SK-N-SH (cell line): ENCODE data around the gene XXYLT1. TPM values are rescaled to one million over a fixed set of nuclear protein-coding genes. Genes with fewer than 3 reads are reported as not detected.

Experiments
- CTCF ChIA-PET: fragments of 300-600, 350-600 bp; formaldehyde crosslinking; extraction: SDS; loops from one replicate; lab custom pipeline; 2021; lab: Yijun Ruan, JAX
- POLR2A ChIA-PET: fragments of 350-600 bp; sonication (Branson Sonifier 250); formaldehyde crosslinking; extraction: SDS; loops from one replicate; lab custom pipeline; 2020; ENCODE audit warnings: antibody characterized with exemption, inconsistent platforms; lab: Yijun Ruan, JAX
- DNase-seq: peaks from one replicate; pipeline ENCODE4 v3.0.0; 2012
- H2AFZ ChIP-seq: fragments of 200-600 bp; sonication (generic); 2 replicates; pipeline ENCODE4 v1.8.1; 2016; ENCODE audit warnings: antibody characterized with exemption, mild to moderate bottlenecking, low read depth
- H3F3A ChIP-seq: fragments of 200-600 bp; sonication (generic); replicated peaks from 2 replicates; pipeline ENCODE3; 2016; ENCODE audit warnings: antibody characterized with exemption, mild to moderate bottlenecking; ENCODE audit not compliant: insufficient read depth
- H3K27ac ChIP-seq, 2 experiments: fragments of 200-500 bp in 1 of 2; fragments of 200-600 bp in 1 of 2; sonication (Bioruptor generic) in 1 of 2; sonication (generic), shearing (Covaris generic) in 1 of 2; 2 replicates each; pipeline versions ENCODE4 v1.5.1 to v1.6.1; 2014 to 2016; ENCODE audit warnings: low read depth in 2 of 2, inconsistent platforms in 1 of 2, low read length in 1 of 2, mild to moderate bottlenecking in 1 of 2, mixed read lengths in 1 of 2
- H3K27me3 ChIP-seq: fragments of 200-600 bp; sonication (generic), shearing (Covaris generic); 2 replicates; pipeline ENCODE4 v1.6.1; 2016; ENCODE audit warnings: mixed run types; ENCODE audit not compliant: insufficient read depth
- H3K36me3 ChIP-seq, 2 experiments: fragments of 200-500 bp in 1 of 2; fragments of 200-600 bp in 1 of 2; sonication (Bioruptor generic) in 1 of 2; sonication (generic) in 1 of 2; replicated peaks in 1 of 2; 2 replicates each; pipeline versions ENCODE3 to v1.5.1; 2014 to 2016; ENCODE audit warnings: low read length in 1 of 2, mild to moderate bottlenecking in 1 of 2; ENCODE audit not compliant: insufficient read depth in 2 of 2, control insufficient read depth in 1 of 2
- H3K4me1 ChIP-seq, 2 experiments: fragments of 200-500 bp in 1 of 2; fragments of 200-600 bp in 1 of 2; sonication (Bioruptor generic) in 1 of 2; sonication (generic), shearing (Covaris generic) in 1 of 2; 2 replicates each; pipeline versions ENCODE4 v1.5.1 to v1.6.1; 2014 to 2016; ENCODE audit warnings: low read depth in 1 of 2, low read length in 1 of 2, mixed run types in 1 of 2; ENCODE audit not compliant: insufficient read depth in 2 of 2, control insufficient read depth in 1 of 2
- H3K4me2 ChIP-seq: fragments of 200-600 bp; sonication (generic), shearing (Covaris generic); 2 replicates; pipeline ENCODE4 v1.6.1; 2017; ENCODE audit warnings: mixed run types
- H3K4me3 ChIP-seq, 2 experiments: fragments of 200-500 bp in 1 of 2; fragments of 200-600 bp in 1 of 2; sonication (Bioruptor generic) in 1 of 2; sonication (generic), shearing (Covaris generic) in 1 of 2; 2 replicates each; pipeline versions ENCODE4 v1.5.1 to v1.8.1; 2014 to 2016; ENCODE audit warnings: low read depth in 2 of 2, inconsistent platforms in 1 of 2, low read length in 1 of 2, mild to moderate bottlenecking in 1 of 2, mixed read lengths in 1 of 2, moderate library complexity in 1 of 2
- H3K79me2 ChIP-seq: fragments of 200-600 bp; sonication (generic); 2 replicates; pipeline ENCODE4 v1.8.1; 2017; ENCODE audit warnings: mild to moderate bottlenecking; ENCODE audit not compliant: insufficient read depth
- H3K9ac ChIP-seq: fragments of 200-600 bp; sonication (generic); 2 replicates; pipeline ENCODE4 v1.6.1; 2017; ENCODE audit warnings: mixed run types
- H3K9me2 ChIP-seq: fragments of 200-600 bp; sonication (generic); 2 replicates; pipeline ENCODE4 v1.6.1; 2017; ENCODE audit warnings: mixed run types
- H3K9me3 ChIP-seq: fragments of 200-600 bp; sonication (generic); 2 replicates; pipeline ENCODE4 v1.6.1; 2017; ENCODE audit warnings: mixed run types, mild to moderate bottlenecking, moderate library complexity
- H4K20me1 ChIP-seq: fragments of 200-600 bp; sonication (generic); 2 replicates; pipeline ENCODE4 v1.6.1; 2017; ENCODE audit warnings: mild to moderate bottlenecking, mixed run types; ENCODE audit not compliant: insufficient read depth
- ELF1 ChIP-seq: IDR thresholded peaks from 2 replicates; pipeline ENCODE4 v1.4.0; 2012
- EP300 ChIP-seq, 2 experiments: IDR thresholded peaks; 2 replicates each; pipeline versions ENCODE4 v1.4.0 to v1.6.1; 2012; ENCODE audit warnings: borderline replicate concordance in 1 of 2, low read depth in 1 of 2, low read length in 1 of 2
- FOXM1 ChIP-seq: IDR thresholded peaks from 2 replicates; pipeline ENCODE4 v1.4.0; 2012; ENCODE audit warnings: low read depth, mild to moderate bottlenecking
- GATA2 ChIP-seq: sonication (generic); formaldehyde crosslinking; IDR thresholded peaks from 2 replicates; pipeline ENCODE4 v1.5.0; 2020; ENCODE audit warnings: mild to moderate bottlenecking, missing genetic modification reagents
- IRF3 ChIP-seq: fragments of 150-350 bp; IDR thresholded peaks from 2 replicates; pipeline ENCODE4 v1.6.1; 2016; ENCODE audit warnings: mild to moderate bottlenecking, low read depth, low read length
- JUND ChIP-seq: IDR thresholded peaks from 2 replicates; pipeline ENCODE4 v1.4.0; 2012
- MAX ChIP-seq: IDR thresholded peaks from 2 replicates; pipeline ENCODE4 v1.4.0; 2012; ENCODE audit warnings: low read depth
- MXI1 ChIP-seq: IDR thresholded peaks from 2 replicates; pipeline ENCODE4 v1.6.1; 2012; ENCODE audit warnings: mild to moderate bottlenecking, low read depth, low read length, improper control_type of control experiment
- NRF1 ChIP-seq: IDR thresholded peaks from 2 replicates; pipeline ENCODE4 v1.6.1; 2012; ENCODE audit warnings: low read depth, mild to moderate bottlenecking, low read length
- POLR2AphosphoS5 ChIP-seq: IDR thresholded peaks from 2 replicates; pipeline ENCODE4 v1.6.1; 2012; ENCODE audit warnings: low read depth, low read length
- RFX5 ChIP-seq: IDR thresholded peaks from 2 replicates; pipeline ENCODE4 v1.6.1; 2012; ENCODE audit warnings: mild to moderate bottlenecking, improper control_type of control experiment, low read length
- RXRA ChIP-seq: IDR thresholded peaks from 2 replicates; pipeline ENCODE4 v1.4.0; 2012; ENCODE audit warnings: low read depth, mild to moderate bottlenecking, borderline replicate concordance
- SMC3 ChIP-seq: IDR thresholded peaks from 2 replicates; pipeline ENCODE4 v1.6.1; 2012; ENCODE audit warnings: low read depth, low read length, improper control_type of control experiment
- TCF12 ChIP-seq: IDR thresholded peaks from 2 replicates; pipeline ENCODE4 v1.4.0; 2012
- TEAD4 ChIP-seq: IDR thresholded peaks from 2 replicates; pipeline ENCODE4 v1.4.0; 2012; ENCODE audit warnings: mild to moderate bottlenecking, borderline replicate concordance; ENCODE audit not compliant: insufficient read depth
- USF1 ChIP-seq: IDR thresholded peaks from 2 replicates; pipeline ENCODE4 v1.4.0; 2012; ENCODE audit warnings: low read depth, borderline replicate concordance
- WGBS: methylation state at CpG from one replicate; pipeline ENCODE4 v1.1.6; 2017; ENCODE audit warnings: low lambda C conversion rate; 5-methylcytosine and 5-hydroxymethylcytosine counted together
- polyA plus RNA-seq, 3 experiments: library from polyadenylated mRNA; depleted of rRNA; stranded (reverse); fragments of >200 nt; gene quantifications; 2 replicates each; pipeline ENCODE4 v1.2.3, GENCODE V29; 2012
- TF ChIP-seq, protein P1 (sequence below): IDR thresholded peaks from 2 replicates; pipeline ENCODE4 v1.4.0; 2012; ENCODE audit warnings: low read depth, borderline replicate concordance
- TF ChIP-seq, protein P2 (sequence below): fragments of 150-350 bp; IDR thresholded peaks from 2 replicates; pipeline ENCODE4 v1.6.1; 2017; ENCODE audit warnings: antibody characterized with exemption, low read length, low read depth, borderline replicate concordance

The XXYLT1 gene
- polyA plus RNA-seq, 1 of the 3 experiments (the other 2 are of a cell fraction): 22.6 TPM

- H3K27me3 ChIP-seq: no peaks in the 10 kb centered on the region
- peaks cover 4% of the 10 kb centered on the region for H3F3A ChIP-seq
- POLR2A ChIA-PET: no interaction called here
- no peak for TF ChIP-seq FOXM1
- TF ChIP-seq TCF12: no peak
- no peak for TF ChIP-seq EP300 (IDR thresholded peaks at IDR 0.05; ENCODE audit: borderline replicate concordance in 1 of 2, low read depth in 1 of 2, low read length in 1 of 2)
- TF ChIP-seq NRF1: no peak
- no peak for TF ChIP-seq GATA2 (CRISPR knock-in tag)
- TF ChIP-seq TEAD4: no peak
- no peak for TF ChIP-seq ELF1
- TF ChIP-seq RXRA: no peak
- peaks cover 34 to 93% of the 10 kb centered on the region in 2 experiments for H3K4me1 ChIP-seq
- WGBS: 100% methylated on average over 1 of the region's 13 CpGs
- H3K27ac ChIP-seq: peak overlapping the region in 1 of 2 experiments; percentile 85; a peak in 1 of 4 replicates
- no peak overlapping the region for H3K4me3 ChIP-seq
- H4K20me1 ChIP-seq: no peaks in the 10 kb centered on the region
- CTCF ChIA-PET: interaction anchor here (0.9 to 5.9 kb wide), 9 partner anchors 15 to 583 kb away, joined by 3 to 50 read pairs (median 4); partner anchors contain the start of genes LSG1 and XXYLT1
- no peaks in the 10 kb centered on the region for H3K9me2 ChIP-seq
- no peak for DNase-seq
- no peaks in the 10 kb centered on the region for H3K9me3 ChIP-seq
- H3K9ac ChIP-seq: no peak overlapping the region
- no peak overlapping the region for H2AFZ ChIP-seq
- H3K4me2 ChIP-seq: no peak overlapping the region
- H3K36me3 ChIP-seq: no peaks in the 10 kb centered on the region
- H3K79me2 ChIP-seq: peaks cover 75% of the 10 kb centered on the region
Observed at GRCh38 chr3:195255176-195255500, 15.8 kb downstream of the XXYLT1 start.

DNA sequence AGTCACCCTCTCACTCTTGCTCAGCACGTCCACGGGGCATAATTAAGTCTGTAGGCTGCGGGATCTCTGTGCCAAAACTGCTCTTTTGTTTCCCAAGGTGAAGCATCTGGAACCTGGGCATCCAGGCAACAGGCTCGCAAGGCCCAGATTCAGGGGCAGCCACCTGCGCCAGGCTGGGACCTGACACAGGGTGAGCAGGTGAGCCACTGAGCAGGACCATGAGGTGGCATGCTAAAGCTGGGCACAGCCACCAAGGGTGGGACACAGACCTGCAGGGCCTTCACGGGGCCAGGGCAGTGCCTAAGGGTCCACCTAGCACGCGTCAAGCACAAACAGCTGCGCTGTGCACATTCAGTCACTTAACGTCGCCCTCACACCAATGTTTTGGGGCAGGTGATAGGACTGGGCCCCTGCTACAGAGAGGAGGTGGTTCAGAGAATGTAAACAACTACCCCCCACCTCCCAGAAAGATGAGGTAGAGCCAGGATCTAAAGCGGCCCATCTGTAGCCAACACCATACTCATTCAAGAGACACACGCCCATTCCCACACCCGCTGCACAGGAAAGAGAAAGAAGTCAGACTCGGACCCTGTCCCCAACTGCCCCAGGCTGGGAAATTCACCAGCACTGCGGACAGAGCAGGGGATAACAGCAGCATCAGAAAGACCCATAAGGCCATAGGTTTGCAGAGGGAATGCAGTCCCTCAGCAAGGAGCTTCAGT, 16.3 kb downstream of the XXYLT1 start:
- WGBS: 86% methylated on average over 9 of the region's 16 CpGs
- Histone ChIP-seq H3K4me2 (no peak overlapping the region), H3K4me3 (no peak overlapping the region), H3K9me3 (no peaks in the 10 kb centered on the region), H3K4me1 (peaks cover 33 to 97% of the 10 kb centered on the region in 2 experiments), H3K36me3 (no peaks in the 10 kb centered on the region), H3K9ac (no peak overlapping the region), H3K9me2 (no peaks in the 10 kb centered on the region), H3K27me3 (no peaks in the 10 kb centered on the region), H4K20me1 (no peaks in the 10 kb centered on the region), H3F3A (peaks cover 4% of the 10 kb centered on the region), H3K27ac (peak overlapping the region in 1 of 2 experiments; percentile 85; a peak in 2 of 4 replicates), H3K79me2 (peaks cover 80% of the 10 kb centered on the region), H2AFZ (no peak overlapping the region)
- DNase-seq: peak; percentile 67
- TF ChIP-seq MAX (no peak), JUND (no peak), TCF12 (no peak), POLR2AphosphoS5 (no peak), RFX5 (no peak), USF1 (no peak), SMC3 (peak; percentile 14; the same call in 1 of the 2 replicates), NRF1 (no peak), MXI1 (no peak), IRF3 (no peak), FOXM1 (no peak), EP300 (IDR thresholded peaks at IDR 0.05; ENCODE audit: borderline replicate concordance in 1 of 2, low read depth in 1 of 2, low read length in 1 of 2) (0 out of 4 replicates have a peak, but pooled peaks of 1 of the 2 experiments have one; percentile 12), ELF1 (no peak)
- TF ChIP-seq, protein P1, sequence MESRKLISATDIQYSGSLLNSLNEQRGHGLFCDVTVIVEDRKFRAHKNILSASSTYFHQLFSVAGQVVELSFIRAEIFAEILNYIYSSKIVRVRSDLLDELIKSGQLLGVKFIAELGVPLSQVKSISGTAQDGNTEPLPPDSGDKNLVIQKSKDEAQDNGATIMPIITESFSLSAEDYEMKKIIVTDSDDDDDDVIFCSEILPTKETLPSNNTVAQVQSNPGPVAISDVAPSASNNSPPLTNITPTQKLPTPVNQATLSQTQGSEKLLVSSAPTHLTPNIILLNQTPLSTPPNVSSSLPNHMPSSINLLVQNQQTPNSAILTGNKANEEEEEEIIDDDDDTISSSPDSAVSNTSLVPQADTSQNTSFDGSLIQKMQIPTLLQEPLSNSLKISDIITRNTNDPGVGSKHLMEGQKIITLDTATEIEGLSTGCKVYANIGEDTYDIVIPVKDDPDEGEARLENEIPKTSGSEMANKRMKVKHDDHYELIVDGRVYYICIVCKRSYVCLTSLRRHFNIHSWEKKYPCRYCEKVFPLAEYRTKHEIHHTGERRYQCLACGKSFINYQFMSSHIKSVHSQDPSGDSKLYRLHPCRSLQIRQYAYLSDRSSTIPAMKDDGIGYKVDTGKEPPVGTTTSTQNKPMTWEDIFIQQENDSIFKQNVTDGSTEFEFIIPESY: no peak
- TF ChIP-seq, protein P2, sequence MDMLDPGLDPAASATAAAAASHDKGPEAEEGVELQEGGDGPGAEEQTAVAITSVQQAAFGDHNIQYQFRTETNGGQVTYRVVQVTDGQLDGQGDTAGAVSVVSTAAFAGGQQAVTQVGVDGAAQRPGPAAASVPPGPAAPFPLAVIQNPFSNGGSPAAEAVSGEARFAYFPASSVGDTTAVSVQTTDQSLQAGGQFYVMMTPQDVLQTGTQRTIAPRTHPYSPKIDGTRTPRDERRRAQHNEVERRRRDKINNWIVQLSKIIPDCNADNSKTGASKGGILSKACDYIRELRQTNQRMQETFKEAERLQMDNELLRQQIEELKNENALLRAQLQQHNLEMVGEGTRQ: no peak
- CTCF ChIA-PET: interaction anchor here (0.9 to 5.9 kb wide), 10 partner anchors 10 to 582 kb away, joined by 3 to 50 read pairs (median 4); partner anchors contain the start of genes LSG1 and XXYLT1
- POLR2A ChIA-PET: interaction anchor here (0.6 kb wide), 1 partner anchor 572 kb away, joined by 4 read pairs; no protein-coding TSS in a partner anchor
